Measurements from ENCODE around the gene FBXO21. TPM values are rescaled to one million over a fixed set of nuclear protein-coding genes. Genes with fewer than 3 reads are reported as not detected.
"Not testable (repeated sequence)": the region's sequence is repeated elsewhere in the genome, so short reads cannot be mapped to it uniquely, and the experiment has no call there.

Gene FBXO21
- total and polyA plus RNA-seq, 3 experiments from 2014 or later = 27.3 to 48.6 (median 34.6) TPM

GRCh38 chr12:117226505-117226904, 36.2 kb upstream of the FBXO21 start:
- no peaks in the 10 kb centered on the region for H3K4me1 Mint-ChIP-seq

GRCh38 chr12:117225179-117225578, 34.9 kb upstream of the FBXO21 start:
- Histone ChIP-seq H3K4me1 (ENCODE audit: insufficient read depth, low read length) (no peaks in the 10 kb centered on the region), H3K27ac (ENCODE audit: low read depth, low read length) (no peak overlapping the region), H3K27me3 (ENCODE audit: insufficient read depth, low read length, poor library complexity, severe bottlenecking) (no peaks in the 10 kb centered on the region), H3K9me3 (ENCODE audit: low read length) (no peaks in the 10 kb centered on the region), H3K4me3 (ENCODE audit: low read length) (no peak overlapping the region), H3K36me3 (ENCODE audit: insufficient read depth, low read length) (no peaks in the 10 kb centered on the region)
- ChIA-PET POLR2A (no interaction called here), CTCF (no interaction called here)
- Mint-ChIP-seq H3K9me3 (peaks cover 0 to 2% (median 0%) of the 10 kb centered on the region in 5 donors), H3K27ac (no peak overlapping the region), H3K36me3 (no peaks in the 10 kb centered on the region), H3K4me1 (no peaks in the 10 kb centered on the region), H3K4me3 (no peak overlapping the region), H3K27me3 (peaks cover 21 to 25% of the 10 kb centered on the region in 2 donors)
- DNase-seq = no peak

More at GRCh38 chr12:117226505-117226904, 36.2 kb upstream of the FBXO21 start:
- no peak for DNase-seq
- H3K4me1 ChIP-seq (ENCODE audit: insufficient read depth, low read length) = no peaks in the 10 kb centered on the region
- CTCF ChIA-PET = interaction anchor here (1.7 kb wide), 1 partner anchor 16 kb away, joined by 5 read pairs; no protein-coding TSS in a partner anchor
- no peak overlapping the region for H3K4me3 Mint-ChIP-seq
- no peaks in the 10 kb centered on the region for H3K9me3 ChIP-seq (ENCODE audit: low read length)
- H3K27me3 ChIP-seq (ENCODE audit: insufficient read depth, low read length, poor library complexity, severe bottlenecking) = no peaks in the 10 kb centered on the region
- POLR2A ChIA-PET = no interaction called here
- no peak overlapping the region for H3K4me3 ChIP-seq (ENCODE audit: low read length)
- H3K36me3 Mint-ChIP-seq = no peaks in the 10 kb centered on the region
- H3K27ac Mint-ChIP-seq = no peak overlapping the region
- peaks cover 24 to 30% of the 10 kb centered on the region in 2 donors for H3K27me3 Mint-ChIP-seq
- no peak overlapping the region for H3K27ac ChIP-seq (ENCODE audit: low read depth, low read length)
- no peaks in the 10 kb centered on the region for H3K36me3 ChIP-seq (ENCODE audit: insufficient read depth, low read length)
- peaks cover 0 to 2% (median 0%) of the 10 kb centered on the region in 5 donors for H3K9me3 Mint-ChIP-seq

GRCh38 chr12:117220947-117221346, 30.7 kb upstream of the FBXO21 start:
- H3K36me3 Mint-ChIP-seq; H3K9me3 Mint-ChIP-seq; H3K36me3 ChIP-seq (ENCODE audit: insufficient read depth, low read length); H3K4me1 ChIP-seq (ENCODE audit: insufficient read depth, low read length); H3K27me3 ChIP-seq (ENCODE audit: insufficient read depth, low read length, poor library complexity, severe bottlenecking); DNase-seq; H3K27ac ChIP-seq (ENCODE audit: low read depth, low read length); H3K27ac Mint-ChIP-seq; H3K4me1 Mint-ChIP-seq; H3K4me3 ChIP-seq (ENCODE audit: low read length); H3K9me3 ChIP-seq (ENCODE audit: low read length); POLR2A ChIA-PET; H3K4me3 Mint-ChIP-seq: not testable (repeated sequence)
- peaks cover 5 to 31% of the 10 kb centered on the region in 2 donors for H3K27me3 Mint-ChIP-seq
- CTCF ChIA-PET = interaction anchor here (0.5 to 2.6 kb wide), 4 partner anchors 10 to 21 kb away, joined by 3 to 10 read pairs (median 3); no protein-coding TSS in a partner anchor

- CTCF ChIA-PET = no interaction called here
- no peaks in the 10 kb centered on the region for H3K4me1 Mint-ChIP-seq
- H3K27me3 Mint-ChIP-seq = peaks cover 2 to 31% of the 10 kb centered on the region in 2 donors
- no peaks in the 10 kb centered on the region for H3K9me3 Mint-ChIP-seq
- Histone ChIP-seq H3K4me3 (ENCODE audit: low read length) (no peak overlapping the region), H3K4me1 (ENCODE audit: insufficient read depth, low read length) (no peaks in the 10 kb centered on the region), H3K27ac (ENCODE audit: low read depth, low read length) (no peak overlapping the region), H3K9me3 (ENCODE audit: low read length) (no peaks in the 10 kb centered on the region), H3K27me3 (ENCODE audit: insufficient read depth, low read length, poor library complexity, severe bottlenecking) (no peaks in the 10 kb centered on the region), H3K36me3 (ENCODE audit: insufficient read depth, low read length) (no peaks in the 10 kb centered on the region)
- no peak overlapping the region for H3K27ac Mint-ChIP-seq
- H3K36me3 Mint-ChIP-seq = no peaks in the 10 kb centered on the region
- no peak for DNase-seq
- POLR2A ChIA-PET = no interaction called here
- H3K4me3 Mint-ChIP-seq = no peak overlapping the region
Measured at GRCh38 chr12:117218149-117218548, 27.9 kb upstream of the FBXO21 start.

- DNase-seq = no peak
- ChIA-PET POLR2A (no interaction called here), CTCF (no interaction called here)
- Histone ChIP-seq H3K4me1 (ENCODE audit: insufficient read depth, low read length) (no peaks in the 10 kb centered on the region), H3K9me3 (ENCODE audit: low read length) (no peaks in the 10 kb centered on the region), H3K36me3 (ENCODE audit: insufficient read depth, low read length) (no peaks in the 10 kb centered on the region), H3K27me3 (ENCODE audit: insufficient read depth, low read length, poor library complexity, severe bottlenecking) (peaks cover 4% of the 10 kb centered on the region), H3K4me3 (ENCODE audit: low read length) (no peak overlapping the region), H3K27ac (ENCODE audit: low read depth, low read length) (no peak overlapping the region)
- Mint-ChIP-seq H3K9me3 (no peaks in the 10 kb centered on the region), H3K4me1 (no peaks in the 10 kb centered on the region), H3K27me3 (peaks cover 2 to 37% of the 10 kb centered on the region in 2 donors), H3K27ac (no peak overlapping the region), H3K4me3 (no peak overlapping the region), H3K36me3 (no peaks in the 10 kb centered on the region)
Measured at GRCh38 chr12:117216686-117217085, 26.4 kb upstream of the FBXO21 start.

GRCh38 chr12:117214797-117215196, 24.5 kb upstream of the FBXO21 start:
- CTCF ChIA-PET = no interaction called here
- no peaks in the 10 kb centered on the region for H3K9me3 Mint-ChIP-seq
- DNase-seq = no peak
- H3K27me3 Mint-ChIP-seq = peaks cover 7 to 42% of the 10 kb centered on the region in 2 donors
- H3K36me3 ChIP-seq (ENCODE audit: insufficient read depth, low read length) = no peaks in the 10 kb centered on the region
- H3K4me1 Mint-ChIP-seq = no peaks in the 10 kb centered on the region
- H3K27ac ChIP-seq (ENCODE audit: low read depth, low read length) = no peak overlapping the region
- POLR2A ChIA-PET = no interaction called here
- peaks cover 4% of the 10 kb centered on the region for H3K27me3 ChIP-seq (ENCODE audit: insufficient read depth, low read length, poor library complexity, severe bottlenecking)
- no peaks in the 10 kb centered on the region for H3K9me3 ChIP-seq (ENCODE audit: low read length)
- no peak overlapping the region for H3K4me3 ChIP-seq (ENCODE audit: low read length)
- no peak overlapping the region for H3K27ac Mint-ChIP-seq
- H3K4me3 Mint-ChIP-seq = no peak overlapping the region
- no peaks in the 10 kb centered on the region for H3K4me1 ChIP-seq (ENCODE audit: insufficient read depth, low read length)
- peaks cover 0 to 2% (median 0%) of the 10 kb centered on the region in 3 donors for H3K36me3 Mint-ChIP-seq

GRCh38 chr12:117213295-117213808, 23.1 kb upstream of the FBXO21 start:
- H3K36me3 Mint-ChIP-seq = peaks cover 0 to 2% (median 0%) of the 10 kb centered on the region in 3 donors
- Histone ChIP-seq H3K4me1 (ENCODE audit: insufficient read depth, low read length) (no peaks in the 10 kb centered on the region), H3K27ac (ENCODE audit: low read depth, low read length) (no peak overlapping the region), H3K9me3 (ENCODE audit: low read length) (no peaks in the 10 kb centered on the region), H3K4me3 (ENCODE audit: low read length) (no peak overlapping the region), H3K36me3 (ENCODE audit: insufficient read depth, low read length) (no peaks in the 10 kb centered on the region), H3K27me3 (ENCODE audit: insufficient read depth, low read length, poor library complexity, severe bottlenecking) (peaks cover 4% of the 10 kb centered on the region)
- H3K27me3 Mint-ChIP-seq = peaks cover 9 to 40% of the 10 kb centered on the region in 2 donors
- ChIA-PET CTCF (interaction anchor here (0.9 to 2.0 kb wide), 9 partner anchors 9 to 636 kb away, joined by 3 to 5 read pairs (median 4); no protein-coding TSS in a partner anchor), POLR2A (no interaction called here)
- H3K9me3 Mint-ChIP-seq = no peaks in the 10 kb centered on the region
- H3K4me1 Mint-ChIP-seq = no peaks in the 10 kb centered on the region
- H3K27ac Mint-ChIP-seq = no peak overlapping the region
- no peak for DNase-seq
- no peak overlapping the region for H3K4me3 Mint-ChIP-seq

- peak; percentile 17 to 57 (median 42) for DNase-seq
- Mint-ChIP-seq H3K4me3 (no peak overlapping the region), H3K36me3 (peaks cover 0 to 2% (median 0%) of the 10 kb centered on the region in 3 donors), H3K27ac (peak overlapping the region in 1 of 8 donors; percentile 33), H3K27me3 (peaks cover 9 to 41% of the 10 kb centered on the region in 2 donors), H3K9me3 (no peaks in the 10 kb centered on the region), H3K4me1 (no peaks in the 10 kb centered on the region)
- ChIA-PET CTCF (interaction anchor here (0.9 to 2.0 kb wide), 8 partner anchors 9 to 637 kb away, joined by 3 to 5 read pairs (median 4); no protein-coding TSS in a partner anchor), POLR2A (no interaction called here)
- Histone ChIP-seq H3K9me3 (ENCODE audit: low read length) (no peaks in the 10 kb centered on the region), H3K27ac (ENCODE audit: low read depth, low read length) (no peak overlapping the region), H3K36me3 (ENCODE audit: insufficient read depth, low read length) (no peaks in the 10 kb centered on the region), H3K4me1 (ENCODE audit: insufficient read depth, low read length) (no peaks in the 10 kb centered on the region), H3K4me3 (ENCODE audit: low read length) (no peak overlapping the region), H3K27me3 (ENCODE audit: insufficient read depth, low read length, poor library complexity, severe bottlenecking) (peaks cover 4% of the 10 kb centered on the region)
Measured at GRCh38 chr12:117212563-117213190, 22.4 kb upstream of the FBXO21 start.

Measured in CD8-positive, alpha-beta memory T cell (primary cell).